ENCODE measurements around the gene COX4I1.

DNA sequence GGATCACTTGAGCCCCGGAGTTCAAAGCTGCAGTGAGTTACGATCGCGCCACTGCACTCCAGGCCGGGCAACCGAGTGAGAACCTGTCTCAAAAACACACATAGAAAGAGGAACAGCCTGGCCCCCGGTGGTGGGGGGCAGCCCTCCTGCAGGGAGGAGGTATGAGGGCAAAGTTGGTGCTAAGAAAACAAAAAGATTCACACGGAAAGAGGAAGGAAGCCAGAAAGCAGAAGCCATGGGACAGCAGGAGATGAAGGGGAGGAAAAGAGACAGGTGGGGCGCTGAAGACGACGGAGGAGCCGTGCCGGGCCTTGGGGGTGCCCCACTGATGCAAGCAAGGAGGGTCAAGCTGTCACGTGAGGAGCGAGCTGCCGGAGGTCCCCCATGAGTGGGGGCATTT, 40.4 kb upstream of the COX4I1 start:
- TF ChIP-seq, protein P1, sequence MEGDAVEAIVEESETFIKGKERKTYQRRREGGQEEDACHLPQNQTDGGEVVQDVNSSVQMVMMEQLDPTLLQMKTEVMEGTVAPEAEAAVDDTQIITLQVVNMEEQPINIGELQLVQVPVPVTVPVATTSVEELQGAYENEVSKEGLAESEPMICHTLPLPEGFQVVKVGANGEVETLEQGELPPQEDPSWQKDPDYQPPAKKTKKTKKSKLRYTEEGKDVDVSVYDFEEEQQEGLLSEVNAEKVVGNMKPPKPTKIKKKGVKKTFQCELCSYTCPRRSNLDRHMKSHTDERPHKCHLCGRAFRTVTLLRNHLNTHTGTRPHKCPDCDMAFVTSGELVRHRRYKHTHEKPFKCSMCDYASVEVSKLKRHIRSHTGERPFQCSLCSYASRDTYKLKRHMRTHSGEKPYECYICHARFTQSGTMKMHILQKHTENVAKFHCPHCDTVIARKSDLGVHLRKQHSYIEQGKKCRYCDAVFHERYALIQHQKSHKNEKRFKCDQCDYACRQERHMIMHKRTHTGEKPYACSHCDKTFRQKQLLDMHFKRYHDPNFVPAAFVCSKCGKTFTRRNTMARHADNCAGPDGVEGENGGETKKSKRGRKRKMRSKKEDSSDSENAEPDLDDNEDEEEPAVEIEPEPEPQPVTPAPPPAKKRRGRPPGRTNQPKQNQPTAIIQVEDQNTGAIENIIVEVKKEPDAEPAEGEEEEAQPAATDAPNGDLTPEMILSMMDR (IDR thresholded peaks at IDR 0.05; ENCODE audit: borderline replicate concordance, extremely low read depth, low read length, poor library complexity, severe bottlenecking), result no peak
- TF ChIP-seq EZH2 (IDR thresholded peaks at IDR 0.05; ENCODE audit: borderline replicate concordance, low read depth, low read length, severe bottlenecking), result no peak

Measured in DND-41 (cell line).